ENCODE measurements around the gene TCEA2. TPM values are rescaled to one million over a fixed set of nuclear protein-coding genes. Genes with fewer than 3 reads are reported as not detected.

The TCEA2 gene
- total RNA-seq, 3 donors from 2014 or later = 23.9 to 39.4 (median 26.6) TPM

DNA sequence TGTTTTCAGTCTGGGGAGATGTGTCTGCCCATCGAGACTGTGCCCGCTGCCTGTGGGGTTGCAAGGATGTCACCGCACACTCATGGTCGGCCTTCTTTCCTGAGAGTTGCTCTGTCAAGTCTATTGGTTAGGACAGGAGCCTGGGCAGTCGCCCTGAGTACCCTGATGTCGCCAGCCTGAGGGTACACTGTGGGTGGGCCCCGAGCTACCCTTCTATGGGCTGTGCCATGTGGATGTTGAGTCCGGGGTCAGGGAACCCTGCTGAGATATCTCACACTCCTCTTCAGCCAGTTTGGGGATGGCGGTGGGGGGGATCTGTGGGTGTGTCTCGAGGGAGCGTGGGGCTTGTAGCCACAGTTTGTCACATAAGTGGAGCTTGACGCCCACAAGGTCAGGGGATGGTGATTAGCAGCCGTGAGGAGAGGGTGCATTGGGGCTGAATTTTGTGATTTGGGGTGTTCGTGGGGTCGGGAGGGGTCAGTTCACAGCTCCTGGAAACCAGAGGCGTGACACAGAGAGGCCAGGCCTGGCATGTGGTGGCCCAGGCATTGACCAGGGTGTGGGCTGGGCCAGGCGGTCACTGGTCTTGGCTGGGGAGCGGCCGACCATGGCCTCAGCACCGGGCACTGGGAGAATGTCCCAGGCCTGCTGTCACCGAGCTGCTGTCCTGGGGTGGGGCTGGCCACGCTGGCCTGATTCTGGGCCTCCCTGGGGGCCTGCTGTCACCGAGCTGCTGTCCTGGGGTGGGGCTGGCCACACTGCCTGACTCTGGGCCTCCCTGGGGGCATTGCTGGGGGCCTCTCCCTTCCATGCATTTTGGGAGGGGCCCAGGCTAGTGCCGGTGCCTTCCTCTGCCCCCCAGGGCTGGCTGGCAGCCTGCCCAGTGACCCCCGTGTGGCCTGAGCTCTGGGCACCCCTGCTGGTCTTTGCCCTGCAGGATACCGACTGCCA is 46.0 kb downstream of the TCEA2 start:
- no peaks in the 10 kb centered on the region for H3K36me3 ChIP-seq
- H3K27me3 ChIP-seq = peaks cover 0 to 6% of the 10 kb centered on the region in 2 donors
- no peaks in the 10 kb centered on the region for H3K9me3 ChIP-seq
- intact Hi-C loops (cut with DNase I; ENCODE audit: low total_unique reads) = no loop called here
- H3K27ac ChIP-seq = no peak overlapping the region
- no peak for TF ChIP-seq POLR2A (IDR thresholded peaks at IDR 0.05)
- TF ChIP-seq POLR2AphosphoS5 (IDR thresholded peaks at IDR 0.05) = no peak
- TF ChIP-seq, protein P1, sequence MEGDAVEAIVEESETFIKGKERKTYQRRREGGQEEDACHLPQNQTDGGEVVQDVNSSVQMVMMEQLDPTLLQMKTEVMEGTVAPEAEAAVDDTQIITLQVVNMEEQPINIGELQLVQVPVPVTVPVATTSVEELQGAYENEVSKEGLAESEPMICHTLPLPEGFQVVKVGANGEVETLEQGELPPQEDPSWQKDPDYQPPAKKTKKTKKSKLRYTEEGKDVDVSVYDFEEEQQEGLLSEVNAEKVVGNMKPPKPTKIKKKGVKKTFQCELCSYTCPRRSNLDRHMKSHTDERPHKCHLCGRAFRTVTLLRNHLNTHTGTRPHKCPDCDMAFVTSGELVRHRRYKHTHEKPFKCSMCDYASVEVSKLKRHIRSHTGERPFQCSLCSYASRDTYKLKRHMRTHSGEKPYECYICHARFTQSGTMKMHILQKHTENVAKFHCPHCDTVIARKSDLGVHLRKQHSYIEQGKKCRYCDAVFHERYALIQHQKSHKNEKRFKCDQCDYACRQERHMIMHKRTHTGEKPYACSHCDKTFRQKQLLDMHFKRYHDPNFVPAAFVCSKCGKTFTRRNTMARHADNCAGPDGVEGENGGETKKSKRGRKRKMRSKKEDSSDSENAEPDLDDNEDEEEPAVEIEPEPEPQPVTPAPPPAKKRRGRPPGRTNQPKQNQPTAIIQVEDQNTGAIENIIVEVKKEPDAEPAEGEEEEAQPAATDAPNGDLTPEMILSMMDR (IDR thresholded peaks at IDR 0.05) = no peak
- DNase-seq (ENCODE audit: low spot score in 2 of 2) = peak in 1 of 2 donors; percentile 16
- H3K4me1 ChIP-seq = no peaks in the 10 kb centered on the region
- no peak overlapping the region for H3K4me3 ChIP-seq

DNA sequence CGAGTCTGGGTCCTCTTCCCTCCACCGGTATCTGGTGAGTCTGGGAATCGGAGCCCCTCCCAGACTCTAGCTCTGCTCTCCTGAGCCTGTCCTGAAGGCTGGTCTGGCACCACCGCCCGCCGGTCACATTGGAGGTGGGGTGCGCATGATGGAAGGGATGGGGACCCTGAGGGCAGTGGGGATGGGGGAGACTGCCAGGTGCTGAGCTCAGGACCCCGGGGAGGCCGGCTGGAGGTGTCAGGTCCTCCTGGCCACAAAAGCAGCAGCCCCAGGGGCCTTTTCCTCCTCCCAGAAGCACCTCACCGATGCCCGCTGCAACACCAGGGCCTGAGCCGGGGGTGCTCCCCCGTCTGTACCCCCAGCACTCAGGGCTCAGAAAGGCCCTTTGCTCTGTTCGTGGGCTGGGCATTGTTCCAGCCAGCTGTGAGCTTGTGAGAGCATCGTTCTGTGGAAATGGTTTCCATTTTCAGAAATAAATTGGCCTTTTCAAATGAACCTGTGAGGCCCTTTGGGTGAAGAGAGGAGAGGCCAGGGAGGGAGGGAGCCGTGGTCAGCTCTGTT is 46.9 kb downstream of the TCEA2 start:
- Histone ChIP-seq H3K4me3 (no peak overlapping the region), H3K9me3 (no peaks in the 10 kb centered on the region), H3K36me3 (no peaks in the 10 kb centered on the region), H3K4me1 (no peaks in the 10 kb centered on the region), H3K27me3 (peaks cover 0 to 3% of the 10 kb centered on the region in 2 donors), H3K27ac (no peak overlapping the region)
- peak in 1 of 2 donors; percentile 31 for DNase-seq (ENCODE audit: low spot score in 2 of 2)
- intact Hi-C loops (cut with DNase I; ENCODE audit: low total_unique reads) = no loop called here
- TF ChIP-seq POLR2A (IDR thresholded peaks at IDR 0.05) = no peak
- TF ChIP-seq, protein P1 (IDR thresholded peaks at IDR 0.05) = no peak

DNA sequence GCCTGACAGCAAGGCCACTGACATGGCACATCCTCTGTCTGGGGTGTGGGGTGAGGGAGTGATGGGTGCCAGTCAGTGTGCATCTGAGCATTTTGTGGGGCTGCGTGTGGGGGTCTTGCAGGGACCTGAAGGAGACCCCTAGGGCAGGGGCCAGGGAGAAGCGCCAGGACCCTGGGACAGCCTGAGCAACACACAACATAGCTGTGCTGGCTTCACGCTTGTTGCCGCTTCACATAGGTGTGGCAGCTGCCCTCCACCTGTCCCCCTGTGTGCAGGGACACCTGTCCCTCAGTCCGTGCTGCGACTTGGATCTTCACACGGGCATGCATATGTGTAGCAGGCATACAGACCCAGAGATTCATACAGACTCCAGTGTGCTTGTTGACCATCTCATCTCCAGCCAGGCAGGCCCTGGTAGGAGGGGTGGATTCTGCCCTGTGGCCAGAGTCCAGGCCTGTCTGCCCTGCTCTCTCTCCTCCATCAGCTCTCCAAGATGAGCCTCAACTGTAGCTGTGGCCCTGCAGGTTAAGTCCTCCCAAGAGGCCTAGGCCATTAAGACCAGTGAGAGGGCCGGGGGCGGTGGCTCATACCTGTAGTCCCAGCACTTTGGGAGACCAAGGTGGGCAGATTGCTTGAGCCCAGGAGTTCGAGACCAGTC is 47.5 kb downstream of the TCEA2 start:
- no peaks in the 10 kb centered on the region for H3K4me1 ChIP-seq
- no peak overlapping the region for H3K4me3 ChIP-seq
- no peak overlapping the region for H3K27ac ChIP-seq
- TF ChIP-seq, protein P1 (IDR thresholded peaks at IDR 0.05) = no peak
- no peak for TF ChIP-seq POLR2A (IDR thresholded peaks at IDR 0.05)
- no peak for TF ChIP-seq POLR2AphosphoS5 (IDR thresholded peaks at IDR 0.05)
- intact Hi-C loops (cut with DNase I; ENCODE audit: low total_unique reads) = no loop called here
- DNase-seq (ENCODE audit: low spot score in 2 of 2) = peak; percentile 13 to 35
- peaks cover 0 to 3% of the 10 kb centered on the region in 2 donors for H3K27me3 ChIP-seq
- no peaks in the 10 kb centered on the region for H3K9me3 ChIP-seq
- H3K36me3 ChIP-seq = no peaks in the 10 kb centered on the region

DNA sequence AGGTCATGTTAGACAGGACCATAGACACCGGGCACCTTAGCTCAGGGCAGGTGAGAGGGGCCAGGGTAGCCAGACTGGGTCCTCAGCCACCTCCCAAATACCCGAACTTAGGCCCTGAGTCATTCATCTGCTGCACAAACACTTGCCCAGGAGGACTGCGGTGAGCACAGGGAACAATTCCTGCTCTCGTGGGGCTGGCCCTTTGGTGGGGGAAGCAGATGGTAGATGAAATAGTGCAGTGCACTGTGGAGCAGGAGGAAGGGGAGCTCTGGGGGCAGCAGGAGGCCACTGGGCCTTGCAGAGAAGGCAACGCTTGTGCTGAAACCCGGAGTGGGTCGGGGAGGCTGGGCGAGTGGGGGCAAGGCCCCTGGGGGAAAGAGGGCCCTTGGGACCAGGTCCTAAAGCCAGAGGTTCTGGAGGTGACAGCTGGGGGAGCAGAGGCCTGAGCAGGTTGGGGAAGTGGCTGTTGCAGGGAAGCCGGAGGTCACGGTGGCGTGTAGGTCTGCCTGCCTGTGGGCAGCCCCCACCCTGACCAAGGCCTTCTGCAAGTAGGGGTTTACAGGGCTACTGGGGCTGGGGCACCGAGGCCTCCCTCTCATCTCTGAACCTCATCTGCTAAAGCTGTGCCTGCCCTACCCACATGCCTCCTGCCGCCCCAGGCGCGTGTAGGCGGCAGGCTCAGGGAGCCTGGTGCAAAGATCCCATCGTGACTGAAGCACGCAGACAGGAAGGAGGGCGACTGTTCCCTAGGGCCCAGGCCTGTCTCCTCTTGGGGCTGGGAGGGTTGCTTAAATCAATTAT is 49.0 kb downstream of the TCEA2 start:
- intact Hi-C loops (cut with DNase I; ENCODE audit: low total_unique reads) = no loop called here
- no peaks in the 10 kb centered on the region for H3K36me3 ChIP-seq

More for the DNA sequence above, 49.0 kb downstream of the TCEA2 start:
- Histone ChIP-seq H3K27me3 (peaks cover 0 to 3% of the 10 kb centered on the region in 2 donors), H3K9me3 (no peaks in the 10 kb centered on the region), H3K27ac (no peak overlapping the region), H3K4me1 (no peaks in the 10 kb centered on the region), H3K4me3 (no peak overlapping the region)
- no peak for TF ChIP-seq POLR2AphosphoS5 (IDR thresholded peaks at IDR 0.05)
- TF ChIP-seq POLR2A (IDR thresholded peaks at IDR 0.05) = no peak
- TF ChIP-seq, protein P1 (IDR thresholded peaks at IDR 0.05) = no peak
- peak; percentile 8 to 47 for DNase-seq (ENCODE audit: low spot score in 2 of 2)
